ENCODE data around the gene NSMCE3.
"Not testable (repeated sequence)": the region's sequence is repeated elsewhere in the genome, so short reads cannot be mapped to it uniquely, and the experiment has no call there.

Gene NSMCE3

GRCh38 chr15:29268706-29269484 lies 727 bp downstream of the NSMCE3 start:
- peak; percentile 17 for DNase-seq

GRCh38 chr15:29266052-29266582 lies 3.5 kb downstream of the NSMCE3 start:
- DNase-seq, result no peak

GRCh38 chr15:29263289-29263688 lies 6.3 kb downstream of the NSMCE3 start:
- no peak for DNase-seq

- DNase-seq, result no peak
Observed at GRCh38 chr15:29262738-29263137, 6.9 kb downstream of the NSMCE3 start.

GRCh38 chr15:29260896-29261295 lies 8.7 kb downstream of the NSMCE3 start:
- DNase-seq, result no peak

- no peak for DNase-seq
Observed at GRCh38 chr15:29259233-29259632, 10.4 kb downstream of the NSMCE3 start.

- no peak for DNase-seq
Observed at GRCh38 chr15:29252234-29252633, 17.4 kb downstream of the NSMCE3 start.

- no peak for DNase-seq
Observed at GRCh38 chr15:29244544-29244943, 25.1 kb downstream of the NSMCE3 start.

- DNase-seq, result no peak
Observed at GRCh38 chr15:29244123-29244522, 25.5 kb downstream of the NSMCE3 start.

- DNase-seq, result no peak
Observed at GRCh38 chr15:29242456-29243242, 27.0 kb downstream of the NSMCE3 start.

- no peak for DNase-seq
Observed at GRCh38 chr15:29241207-29241606, 28.4 kb downstream of the NSMCE3 start.

- no peak for DNase-seq
Observed at GRCh38 chr15:29239395-29239794, 30.2 kb downstream of the NSMCE3 start.

- DNase-seq, result no peak
Observed at GRCh38 chr15:29233566-29233965, 36.1 kb downstream of the NSMCE3 start.

- no peak for DNase-seq
Observed at GRCh38 chr15:29226436-29227208, 43.0 kb downstream of the NSMCE3 start.

GRCh38 chr15:29225534-29226234 lies 43.9 kb downstream of the NSMCE3 start:
- DNase-seq, result no peak

- DNase-seq, result not testable (repeated sequence)
Observed at GRCh38 chr15:29224987-29225363, 44.6 kb downstream of the NSMCE3 start.

GRCh38 chr15:29224235-29224986 lies 45.2 kb downstream of the NSMCE3 start:
- DNase-seq, result not testable (repeated sequence)

GRCh38 chr15:29223640-29224039 lies 46.0 kb downstream of the NSMCE3 start:
- no peak for DNase-seq

GRCh38 chr15:29222129-29222853 lies 47.3 kb downstream of the NSMCE3 start:
- DNase-seq, result no peak

- no peak for DNase-seq
Observed at GRCh38 chr15:29220852-29221251, 48.8 kb downstream of the NSMCE3 start.

- no peak for DNase-seq
Observed at GRCh38 chr15:29216955-29217354, 52.7 kb downstream of the NSMCE3 start.

Data from MV-4-11 (cell line).